HG03159 (cell line): Measurements from ENCODE around the gene JMJD6.
A peak's percentile ranks its signal among the peaks of the same experiment; 100 is the strongest.

ENCODE experiments used
- ATAC-seq: cut with Tn5 transposase; IDR thresholded peaks from one replicate; pipeline ENCODE4 v1.9.1; 2021; ENCODE audit warnings: mild to moderate bottlenecking, moderate library complexity; ENCODE audit not compliant: unreplicated experiment

The JMJD6 gene

DNA sequence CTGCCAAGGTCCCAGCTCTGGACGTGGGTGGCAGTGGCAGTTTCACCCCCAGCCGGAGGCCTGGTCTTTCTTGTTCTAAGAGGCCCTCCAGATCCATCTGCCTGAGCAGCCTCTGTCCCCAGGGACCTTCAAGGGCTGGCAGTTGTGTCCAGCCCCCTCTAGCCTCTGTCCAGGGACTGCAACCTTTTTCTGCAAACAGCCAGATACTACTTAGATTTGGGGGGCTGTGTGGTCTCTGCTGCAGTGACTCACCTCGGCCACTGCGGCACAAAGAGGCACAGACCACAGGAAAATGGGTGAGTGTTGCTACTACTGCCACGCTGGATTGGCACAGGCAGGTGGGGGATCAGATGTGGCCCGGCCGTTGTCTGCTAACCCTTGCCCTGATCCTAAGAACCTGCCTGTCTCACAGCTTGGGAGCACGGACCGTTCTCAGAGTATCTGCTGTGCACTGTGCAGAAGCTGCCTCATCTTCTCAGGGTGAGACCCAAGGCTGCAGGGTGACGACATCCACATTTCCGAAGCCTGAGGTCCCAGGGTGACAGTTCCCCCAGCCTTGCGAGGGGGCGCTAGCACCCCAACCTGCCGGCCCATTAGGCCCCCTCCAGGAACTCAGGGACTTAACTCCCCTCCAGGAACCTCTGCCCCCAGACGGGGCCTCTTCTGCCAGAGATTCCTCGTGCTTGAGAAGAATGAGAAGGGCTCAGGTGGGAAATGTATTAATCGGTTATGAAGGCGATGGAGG lies 43.2 kb downstream of the JMJD6 start:
- no peak for ATAC-seq

DNA sequence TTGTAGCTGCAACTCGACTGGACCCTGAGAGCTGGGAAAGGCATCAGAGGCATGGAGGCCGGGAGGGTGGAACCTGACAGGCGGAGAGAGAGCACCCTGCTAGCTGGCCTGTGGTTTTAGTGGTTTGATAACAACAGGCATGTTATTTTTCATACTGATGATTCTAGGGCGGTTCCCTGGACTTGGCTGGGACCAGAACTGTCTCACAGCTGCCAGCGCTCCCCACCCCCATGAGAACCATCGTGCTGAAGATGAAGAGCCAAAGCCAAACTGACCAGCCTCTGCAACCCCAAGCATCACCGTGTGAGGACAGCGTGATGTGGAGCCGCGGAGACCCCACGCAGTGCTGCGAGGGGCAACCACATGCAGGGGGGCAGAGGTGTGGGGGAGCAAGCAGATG lies 44.1 kb downstream of the JMJD6 start:
- no peak for ATAC-seq

DNA sequence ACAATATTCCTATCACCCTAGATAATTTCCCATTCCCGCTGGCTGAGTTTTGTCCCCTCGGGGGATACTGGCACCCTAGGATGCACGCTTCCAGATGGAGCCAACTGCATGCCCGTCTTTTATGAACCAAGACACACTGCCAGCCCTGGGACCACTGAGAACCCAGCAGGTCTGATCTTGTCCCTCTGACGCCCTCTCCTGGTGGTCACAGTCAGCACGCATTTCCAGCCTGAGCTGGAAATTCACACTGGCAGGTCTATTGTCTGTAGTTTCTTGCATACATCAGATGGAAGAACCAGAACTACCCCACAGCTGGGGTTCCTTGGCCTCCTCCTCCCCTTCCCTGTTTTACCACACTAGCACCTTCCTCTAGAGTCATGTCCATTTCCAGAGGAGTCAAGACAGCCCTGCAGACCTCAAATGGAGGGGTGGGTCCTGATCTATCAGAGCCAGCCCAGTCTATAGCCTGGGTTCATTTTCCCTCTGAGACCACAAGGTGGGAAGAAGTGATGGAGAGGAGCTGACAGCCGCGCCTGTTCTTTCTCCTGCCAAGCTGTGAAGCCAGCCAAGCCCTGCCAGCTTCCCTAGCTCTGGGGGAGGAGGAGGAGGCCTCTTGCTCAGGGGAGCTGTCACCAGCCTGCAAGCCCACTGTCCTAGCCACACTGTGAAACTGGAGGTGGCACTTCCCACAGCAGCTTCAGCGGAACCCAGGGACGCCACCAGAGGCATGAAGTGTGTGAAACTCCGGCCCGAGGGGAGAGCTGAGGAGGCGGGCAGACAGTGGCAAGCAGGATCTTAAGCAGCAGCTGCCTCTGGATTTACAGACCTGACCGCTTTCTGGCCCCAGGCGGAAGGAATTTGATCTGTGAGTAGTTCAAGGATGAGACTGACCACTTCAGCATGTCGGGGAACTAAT lies 44.9 kb downstream of the JMJD6 start:
- ATAC-seq = no peak

- no peak for ATAC-seq
Measured at GRCh38 chr17:76679239-76679638, 47.2 kb downstream of the JMJD6 start.

DNA sequence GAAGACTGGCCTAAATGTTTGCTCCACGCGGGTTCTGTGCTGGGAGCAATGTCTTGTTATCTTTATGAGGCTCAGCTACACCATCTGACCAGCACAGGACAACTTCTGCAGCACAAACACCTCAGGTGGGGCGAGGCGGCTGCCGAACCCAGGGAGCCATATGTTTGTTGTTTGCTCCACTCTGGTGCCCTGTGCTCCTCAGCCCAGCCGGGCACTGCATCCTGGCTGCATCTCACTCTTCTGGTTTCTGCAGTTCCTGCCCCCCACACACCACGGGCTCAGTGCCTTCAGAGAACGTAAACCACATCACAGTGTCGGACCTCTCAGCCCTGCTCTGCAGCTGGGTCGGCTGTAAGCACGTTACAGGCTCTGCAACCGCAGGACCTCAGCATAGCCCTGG lies 48.1 kb downstream of the JMJD6 start:
- ATAC-seq = no peak

GRCh38 chr17:76677406-76677805 lies 49.0 kb downstream of the JMJD6 start:
- no peak for ATAC-seq

- no peak for ATAC-seq
Measured at GRCh38 chr17:76676629-76677028, 49.8 kb downstream of the JMJD6 start.

DNA sequence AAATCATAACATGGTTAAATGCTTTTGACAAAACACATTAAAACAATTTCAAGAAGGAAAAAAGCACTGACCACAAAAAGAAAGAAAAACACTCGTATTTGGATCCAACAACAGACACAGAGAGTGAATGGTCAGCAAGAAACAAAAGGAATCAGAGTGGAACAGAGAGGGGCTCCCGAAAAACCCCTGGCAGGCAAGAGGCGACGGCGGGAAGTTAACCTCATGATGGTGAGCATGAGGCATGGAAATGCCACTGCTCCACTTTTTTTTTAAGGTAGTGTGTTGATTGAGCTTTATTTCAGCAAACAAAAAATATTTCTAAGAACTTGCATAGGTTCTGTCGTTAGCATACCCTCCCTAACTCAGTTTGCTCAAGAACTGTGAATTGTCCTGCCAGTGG lies 50.8 kb downstream of the JMJD6 start:
- ATAC-seq = no peak

GRCh38 chr17:76674600-76674999 lies 51.8 kb downstream of the JMJD6 start:
- ATAC-seq = no peak

GRCh38 chr17:76673729-76674128 lies 52.7 kb downstream of the JMJD6 start:
- ATAC-seq = no peak

DNA sequence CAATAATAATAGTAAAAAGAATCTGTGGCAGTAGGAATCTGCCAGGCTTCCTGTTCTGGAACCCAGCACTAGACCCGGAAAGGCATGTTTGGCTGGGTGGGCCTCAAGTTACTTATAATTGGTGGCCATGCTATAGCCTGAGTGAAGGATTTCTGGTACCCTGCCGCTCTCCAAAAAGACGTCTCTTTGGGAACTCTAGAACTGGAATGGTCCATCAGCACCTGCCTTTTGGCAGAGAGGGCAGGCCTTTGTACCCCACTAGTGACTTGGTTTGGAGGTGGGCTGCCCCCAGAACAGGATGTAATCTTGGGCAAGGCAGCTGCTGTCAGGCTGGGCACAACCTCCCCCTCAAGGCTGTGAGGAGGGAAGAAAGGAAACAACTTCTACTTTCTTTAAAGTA lies 53.5 kb downstream of the JMJD6 start:
- ATAC-seq = no peak

- ATAC-seq = no peak
Measured at GRCh38 chr17:76672270-76672851, 54.0 kb downstream of the JMJD6 start.

- no peak for ATAC-seq
Measured at GRCh38 chr17:76671912-76672262, 54.5 kb downstream of the JMJD6 start.

GRCh38 chr17:76671123-76671911 lies 55.1 kb downstream of the JMJD6 start:
- peak; percentile 95 for ATAC-seq

- ATAC-seq = no peak
Measured at GRCh38 chr17:76670718-76671122, 55.7 kb downstream of the JMJD6 start.

DNA sequence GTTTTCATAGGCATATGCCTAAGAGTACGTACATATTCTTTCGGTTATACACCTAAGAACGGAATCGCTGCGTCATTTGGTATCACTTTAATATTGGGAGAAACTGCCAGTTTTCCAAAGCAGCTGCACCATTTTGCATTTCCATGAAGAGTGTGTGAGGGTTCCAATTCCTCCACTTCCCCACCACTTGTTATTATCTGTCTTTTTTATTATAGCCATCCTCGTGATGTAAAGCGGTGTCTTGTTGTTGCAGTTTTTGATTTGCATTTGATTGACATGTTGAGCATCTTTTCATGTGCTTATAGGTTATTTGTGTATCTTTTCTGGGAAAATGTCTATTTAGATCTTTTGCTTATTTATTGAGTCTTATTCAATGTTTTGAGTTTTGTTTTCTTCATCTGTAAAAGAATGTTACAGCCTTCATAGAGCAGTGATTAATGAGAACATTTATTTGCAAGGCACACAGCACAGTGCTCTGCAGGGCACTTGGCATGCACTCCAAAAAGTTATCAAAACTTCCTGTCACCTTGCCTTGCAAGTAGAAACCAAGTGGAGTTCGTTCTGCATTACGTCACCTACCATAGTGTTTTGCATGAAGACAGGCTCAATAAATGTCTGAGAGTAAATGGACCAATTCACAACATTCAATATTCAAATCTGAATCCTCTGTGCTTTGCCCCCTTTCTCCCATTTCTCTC lies 56.2 kb downstream of the JMJD6 start:
- ATAC-seq = no peak
